Gastrocnemius medialis (tissue), 4 donors: Measurements from ENCODE around the gene MPPED1.

Experiments used
- POLR2A ChIP-seq, 2 donors: fragments of 450-650 bp; IDR thresholded peaks; one replicate each; pipeline ENCODE4 v1.6.1; 2017; ENCODE audit warnings: antibody characterized with exemption in 2 of 2, mild to moderate bottlenecking in 2 of 2, moderate library complexity in 2 of 2
- TF ChIP-seq, protein P1 (sequence below), 5 experiments: fragments of 450-650 bp in 3 of 5; fragments of 200-600 bp in 2 of 5; sonication (generic) in 2 of 5; IDR thresholded peaks in 4 of 5; conservative IDR thresholded peaks in 1 of 5; 1 replicate in 4 of 5; 2 replicates in 1 of 5; pipeline ENCODE4 v1.5.1; 2016 to 2019; ENCODE audit warnings: antibody characterized with exemption in 5 of 5, mild to moderate bottlenecking in 3 of 5, moderate library complexity in 3 of 5

DNA sequence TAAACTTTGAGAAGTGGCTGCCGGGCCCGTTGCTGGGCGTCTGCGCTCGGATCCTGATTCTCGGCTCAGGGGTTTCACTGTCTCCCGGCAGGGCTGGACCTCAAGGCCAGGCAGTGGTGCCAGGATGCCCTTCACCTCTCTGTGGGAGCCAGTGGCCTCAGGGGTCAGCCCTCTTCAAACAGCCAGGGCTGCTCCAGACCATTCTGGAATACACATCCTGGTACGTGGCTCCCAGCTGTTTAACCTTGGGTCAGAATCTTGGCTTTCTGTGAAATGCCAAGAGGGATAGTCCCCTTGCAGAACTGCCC lies 70.5 kb downstream of the MPPED1 start:
- TF ChIP-seq, protein P1, sequence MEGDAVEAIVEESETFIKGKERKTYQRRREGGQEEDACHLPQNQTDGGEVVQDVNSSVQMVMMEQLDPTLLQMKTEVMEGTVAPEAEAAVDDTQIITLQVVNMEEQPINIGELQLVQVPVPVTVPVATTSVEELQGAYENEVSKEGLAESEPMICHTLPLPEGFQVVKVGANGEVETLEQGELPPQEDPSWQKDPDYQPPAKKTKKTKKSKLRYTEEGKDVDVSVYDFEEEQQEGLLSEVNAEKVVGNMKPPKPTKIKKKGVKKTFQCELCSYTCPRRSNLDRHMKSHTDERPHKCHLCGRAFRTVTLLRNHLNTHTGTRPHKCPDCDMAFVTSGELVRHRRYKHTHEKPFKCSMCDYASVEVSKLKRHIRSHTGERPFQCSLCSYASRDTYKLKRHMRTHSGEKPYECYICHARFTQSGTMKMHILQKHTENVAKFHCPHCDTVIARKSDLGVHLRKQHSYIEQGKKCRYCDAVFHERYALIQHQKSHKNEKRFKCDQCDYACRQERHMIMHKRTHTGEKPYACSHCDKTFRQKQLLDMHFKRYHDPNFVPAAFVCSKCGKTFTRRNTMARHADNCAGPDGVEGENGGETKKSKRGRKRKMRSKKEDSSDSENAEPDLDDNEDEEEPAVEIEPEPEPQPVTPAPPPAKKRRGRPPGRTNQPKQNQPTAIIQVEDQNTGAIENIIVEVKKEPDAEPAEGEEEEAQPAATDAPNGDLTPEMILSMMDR (IDR thresholded peaks at IDR 0.05 in 4 of 5, conservative IDR thresholded peaks at IDR 0.05 in 1 of 5) = no peak
- no peak for TF ChIP-seq POLR2A (IDR thresholded peaks at IDR 0.05)
